ENCODE data around the gene SP3.

The SP3 gene

GRCh38 chr2:173997269-173997668, 32.1 kb upstream of the SP3 start:
- no peak for DNase-seq (ENCODE audit: low read depth, low spot score)

GRCh38 chr2:173996766-173997165, 31.6 kb upstream of the SP3 start:
- no peak for DNase-seq (ENCODE audit: low read depth, low spot score)

- DNase-seq (ENCODE audit: low read depth, low spot score) = no peak
These were observed 28.3 kb upstream of the SP3 start for GRCh38 chr2:173993459-173993858.

GRCh38 chr2:173991856-173992588, 26.8 kb upstream of the SP3 start:
- DNase-seq (ENCODE audit: low read depth, low spot score) = no peak

- no peak for DNase-seq (ENCODE audit: low read depth, low spot score)
These were observed 26.0 kb upstream of the SP3 start for GRCh38 chr2:173990970-173991819.

- no peak for DNase-seq (ENCODE audit: low read depth, low spot score)
These were observed 25.1 kb upstream of the SP3 start for GRCh38 chr2:173990245-173990644.

- no peak for DNase-seq (ENCODE audit: low read depth, low spot score)
These were observed 24.7 kb upstream of the SP3 start for GRCh38 chr2:173989884-173990215.

DNA sequence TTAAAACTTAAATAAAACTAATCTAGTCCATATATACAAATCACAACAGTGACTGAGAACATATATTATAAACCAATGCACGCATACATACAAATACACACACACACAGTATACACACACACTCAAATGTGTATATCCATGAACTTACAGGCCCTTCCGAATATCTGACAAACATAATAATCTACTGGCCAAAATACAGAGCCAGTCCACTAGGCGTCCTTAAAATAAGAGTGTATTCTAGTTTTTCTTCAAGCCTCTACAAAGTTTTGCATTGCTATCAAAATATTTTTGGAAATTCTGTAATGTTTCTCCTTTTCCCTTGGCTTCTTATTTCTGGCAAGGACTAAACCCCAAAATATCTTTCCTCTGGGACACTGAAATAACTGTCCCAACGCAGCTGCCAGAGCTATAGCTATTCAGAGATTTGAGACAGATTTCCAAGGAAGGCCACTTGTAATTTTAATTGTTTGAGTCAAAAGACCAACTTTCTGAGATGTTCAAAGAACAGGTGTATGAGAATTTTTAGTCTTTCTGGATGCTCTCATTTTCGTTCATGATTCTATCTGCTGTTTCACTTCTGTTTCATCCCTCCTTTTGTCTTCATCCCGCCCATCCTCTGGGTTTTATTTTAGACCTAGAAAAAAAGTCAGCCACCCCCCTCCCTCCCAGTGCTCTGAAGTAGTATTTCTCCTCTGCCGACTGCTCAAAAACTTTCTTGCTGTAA, 24.1 kb upstream of the SP3 start:
- no peak for DNase-seq (ENCODE audit: low read depth, low spot score)

DNA sequence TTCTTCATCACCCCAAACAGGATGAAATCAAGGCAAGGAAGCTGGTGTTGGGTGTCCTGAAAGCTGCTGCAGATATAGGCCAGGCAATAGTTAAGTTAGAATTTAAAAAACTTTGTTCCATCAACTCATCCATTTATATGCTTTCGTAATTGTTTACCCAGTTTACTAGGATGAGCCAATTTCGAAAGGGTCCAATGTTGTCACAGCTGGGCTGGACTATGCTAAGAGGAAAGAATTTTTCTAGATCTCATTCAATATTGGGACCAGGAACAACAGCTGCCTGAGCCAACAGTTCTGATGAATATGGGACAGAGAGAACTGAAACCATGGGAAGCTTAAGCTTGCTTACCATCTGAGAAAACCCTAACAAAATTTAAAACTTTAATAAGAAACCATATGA, 21.6 kb upstream of the SP3 start:
- no peak for DNase-seq (ENCODE audit: low read depth, low spot score)

- no peak for DNase-seq (ENCODE audit: low read depth, low spot score)
These were observed 20.4 kb upstream of the SP3 start for GRCh38 chr2:173985605-173985992.

- no peak for DNase-seq (ENCODE audit: low read depth, low spot score)
These were observed 19.9 kb upstream of the SP3 start for GRCh38 chr2:173984866-173985604.

- DNase-seq (ENCODE audit: low read depth, low spot score) = no peak
These were observed 18.3 kb upstream of the SP3 start for GRCh38 chr2:173983391-173983871.

DNA sequence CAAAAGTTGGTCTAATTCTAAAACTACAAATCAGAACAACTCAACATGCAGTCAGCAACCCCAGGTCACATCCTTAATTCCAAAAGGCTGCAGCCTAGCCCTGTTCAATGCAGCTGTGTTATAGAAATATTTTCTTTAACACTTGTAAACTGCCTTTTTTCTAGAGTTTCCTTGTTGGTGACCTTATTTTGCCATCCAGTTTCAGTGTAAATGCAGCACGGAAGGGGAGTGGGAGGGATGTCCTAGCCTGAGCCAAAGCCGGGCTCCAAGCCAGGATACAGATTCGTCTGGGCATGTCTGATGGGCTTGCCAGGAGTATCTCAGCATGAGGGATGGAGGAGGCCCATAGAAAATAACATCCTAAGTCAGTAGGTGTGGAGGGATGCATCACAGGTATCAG, 17.7 kb upstream of the SP3 start:
- no peak for DNase-seq (ENCODE audit: low read depth, low spot score)

DNA sequence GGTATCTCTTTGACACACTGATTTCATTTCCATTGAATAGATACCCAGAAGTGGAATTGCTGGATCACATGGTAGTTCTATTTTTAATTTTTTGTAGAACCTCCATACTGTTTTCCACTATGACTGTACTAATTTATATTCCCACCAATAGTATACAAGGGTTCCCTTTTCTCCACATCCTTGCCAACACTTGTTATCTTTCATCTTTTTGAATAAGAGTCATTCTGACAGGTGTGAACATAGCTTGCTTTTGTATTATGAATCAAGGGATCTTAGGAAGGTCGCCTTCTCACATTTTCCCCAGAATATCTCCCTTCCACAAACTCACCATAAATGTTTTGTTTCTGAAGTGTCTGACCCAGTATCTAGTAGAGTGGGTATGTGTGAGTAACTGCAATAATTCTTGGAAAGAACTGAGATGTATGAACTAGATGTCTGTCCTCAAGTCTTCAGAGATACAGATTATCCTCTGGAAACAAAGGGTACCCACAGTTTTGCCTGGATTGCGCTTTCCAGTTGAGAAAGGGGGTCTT, 17.1 kb upstream of the SP3 start:
- no peak for DNase-seq (ENCODE audit: low read depth, low spot score)

DNA sequence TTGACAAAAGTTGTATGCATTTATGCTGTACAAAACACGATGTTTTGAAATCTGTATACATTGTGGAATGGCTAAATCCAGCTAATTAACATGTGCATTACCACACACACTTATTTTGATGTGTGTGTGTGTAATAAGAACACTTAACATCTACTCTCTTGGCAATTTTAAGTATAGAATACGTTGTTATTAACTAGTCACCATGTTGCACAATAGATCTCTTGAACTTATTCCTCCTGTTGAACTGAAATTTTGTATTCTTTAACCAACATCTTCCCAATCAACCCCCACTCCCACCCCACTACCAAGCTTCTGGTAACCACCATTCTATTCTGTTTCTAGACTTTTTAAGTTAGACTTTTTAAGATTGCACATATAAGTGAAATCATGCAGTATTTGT, 16.3 kb upstream of the SP3 start:
- no peak for DNase-seq (ENCODE audit: low read depth, low spot score)

DNA sequence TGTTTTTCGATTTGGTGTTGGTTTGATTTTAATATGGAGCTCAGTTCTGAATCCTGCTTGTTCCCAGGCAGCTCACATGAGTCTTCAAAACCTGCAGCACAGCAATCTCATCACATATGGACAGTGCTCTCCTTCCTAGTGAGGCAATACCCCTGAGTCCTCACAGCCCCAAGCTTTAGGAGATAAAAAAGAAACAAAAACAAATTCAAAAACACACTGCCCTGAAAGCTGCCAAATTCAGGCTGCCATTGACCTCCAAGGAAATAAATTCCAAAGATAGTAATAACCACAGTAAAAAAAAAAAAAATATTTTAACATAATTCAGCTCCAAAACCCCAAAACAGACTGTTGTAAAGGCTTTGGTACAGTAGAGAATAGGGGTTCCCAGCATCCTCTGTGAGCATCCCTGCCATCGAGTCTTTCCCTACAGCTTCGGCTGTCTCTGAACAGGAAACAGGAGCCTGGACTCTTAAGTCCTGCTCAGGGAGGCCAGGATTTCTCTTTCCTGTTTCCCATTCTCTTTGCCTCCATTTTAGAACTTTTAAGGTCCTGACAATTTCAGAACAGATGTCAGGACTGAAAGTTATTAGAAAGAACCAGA, 14.7 kb upstream of the SP3 start:
- DNase-seq (ENCODE audit: low read depth, low spot score) = no peak

GRCh38 chr2:173978447-173978846, 13.3 kb upstream of the SP3 start:
- no peak for DNase-seq (ENCODE audit: low read depth, low spot score)

GRCh38 chr2:173972636-173973035, 7.5 kb upstream of the SP3 start:
- no peak for DNase-seq (ENCODE audit: low read depth, low spot score)

DNA sequence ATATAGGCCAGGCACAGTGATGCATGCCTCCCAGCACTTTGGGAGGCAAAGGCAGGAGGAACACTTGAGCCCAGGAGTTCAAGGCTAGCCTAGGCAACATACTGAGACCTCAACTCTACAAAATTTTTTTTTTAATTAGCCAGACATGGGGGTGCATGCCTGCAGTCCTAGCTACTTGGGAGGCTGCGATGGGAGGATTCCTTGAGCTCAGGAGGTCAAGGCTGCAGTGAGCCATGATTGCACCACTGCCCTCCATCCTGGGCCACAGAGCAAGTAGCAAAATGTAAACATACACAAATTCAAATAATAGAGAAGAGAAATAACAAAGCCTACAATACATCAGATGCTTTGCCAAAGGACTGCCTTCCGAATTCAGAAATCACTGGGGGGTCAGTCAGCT, 7.0 kb upstream of the SP3 start:
- no peak for DNase-seq (ENCODE audit: low read depth, low spot score)

- no peak for DNase-seq (ENCODE audit: low read depth, low spot score)
These were observed 5.3 kb upstream of the SP3 start for GRCh38 chr2:173970516-173970924.

DNA sequence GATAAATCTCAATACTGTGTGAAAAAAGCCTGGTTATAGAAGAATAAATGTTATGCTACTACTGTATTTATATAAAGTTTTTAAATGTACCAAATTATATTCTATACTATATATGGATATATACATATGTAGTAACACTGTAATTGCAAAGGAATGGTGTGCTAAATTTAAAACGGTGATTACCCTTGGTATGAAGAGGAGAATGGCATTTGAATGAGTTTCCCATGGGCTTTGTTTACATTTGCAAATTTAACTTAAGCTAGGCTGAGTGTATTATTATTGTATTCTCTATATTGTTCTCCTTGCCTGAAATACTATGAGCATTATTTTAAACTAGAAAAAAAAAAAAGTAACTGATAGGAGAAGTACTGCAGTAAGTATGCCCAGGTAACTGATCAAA, 4.7 kb upstream of the SP3 start:
- no peak for DNase-seq (ENCODE audit: low read depth, low spot score)
